ENCODE data around the gene DOLK. TPM values are rescaled to one million over a fixed set of nuclear protein-coding genes. Genes with fewer than 3 reads are reported as not detected.

DOLK gene
- total RNA-seq, 2 donors from 2014 or later = 8.0 to 12.2 TPM

DNA sequence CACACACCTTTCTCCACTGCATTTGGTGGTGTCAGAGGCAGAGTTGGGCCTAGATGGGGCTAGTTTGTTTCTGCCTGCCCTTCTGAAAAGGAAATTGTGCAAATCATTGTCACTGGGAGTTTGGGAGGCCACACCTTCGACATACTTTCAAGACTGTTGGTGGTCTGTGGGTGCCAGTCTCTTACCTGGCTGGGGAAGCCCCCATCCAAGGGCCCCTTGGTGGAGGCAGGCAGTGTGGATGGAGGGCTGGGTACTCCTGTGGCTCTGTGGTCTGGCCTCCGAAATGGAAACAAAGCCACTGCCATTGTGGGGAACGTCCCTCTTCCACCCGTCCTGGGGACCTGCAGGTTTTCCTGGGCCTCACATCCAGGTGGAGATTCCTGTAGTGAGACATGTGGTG is 37.5 kb downstream of the DOLK start:
- H3K36me3 ChIP-seq (replicated peaks in 1 of 2; ENCODE audit: insufficient read depth in 1 of 2, low read depth in 2 of 2) = peaks cover 6 to 13% of the 10 kb centered on the region in 2 donors
- no peaks in the 10 kb centered on the region for H3K27me3 ChIP-seq
- no peaks in the 10 kb centered on the region for H3K9me3 ChIP-seq
- TF ChIP-seq POLR2A (IDR thresholded peaks at IDR 0.05) (no peak), CTCF (IDR thresholded peaks at IDR 0.05) (no peak)
- no peak overlapping the region for H3K4me3 ChIP-seq
- peaks cover 39% of the 10 kb centered on the region for H3K4me1 ChIP-seq
- no peak overlapping the region for H3K27ac ChIP-seq
- ATAC-seq (no peak), DNase-seq (no peak)
- intact Hi-C loops (cut with DNase I) = no loop called here
- WGBS, 2 donors = 75 to 82% methylated on average over 4 of the region's 4 CpGs

GRCh38 chr9:128908372-128908771 is 39.0 kb downstream of the DOLK start:
- intact Hi-C loops (cut with DNase I) = no loop called here
- H3K4me3 ChIP-seq = no peak overlapping the region
- H3K4me1 ChIP-seq = peaks cover 24% of the 10 kb centered on the region
- DNase-seq (no peak), ATAC-seq (no peak)
- no peaks in the 10 kb centered on the region for H3K9me3 ChIP-seq
- H3K27ac ChIP-seq = no peak overlapping the region
- H3K27me3 ChIP-seq = no peaks in the 10 kb centered on the region
- 91 to 93% methylated on average over 4 to 14 of the region's 24 CpGs for WGBS, 2 donors
- TF ChIP-seq POLR2A (IDR thresholded peaks at IDR 0.05) (no peak), CTCF (IDR thresholded peaks at IDR 0.05) (no peak)
- peaks cover 6 to 13% of the 10 kb centered on the region in 2 donors for H3K36me3 ChIP-seq (replicated peaks in 1 of 2; ENCODE audit: insufficient read depth in 1 of 2, low read depth in 2 of 2)

DNA sequence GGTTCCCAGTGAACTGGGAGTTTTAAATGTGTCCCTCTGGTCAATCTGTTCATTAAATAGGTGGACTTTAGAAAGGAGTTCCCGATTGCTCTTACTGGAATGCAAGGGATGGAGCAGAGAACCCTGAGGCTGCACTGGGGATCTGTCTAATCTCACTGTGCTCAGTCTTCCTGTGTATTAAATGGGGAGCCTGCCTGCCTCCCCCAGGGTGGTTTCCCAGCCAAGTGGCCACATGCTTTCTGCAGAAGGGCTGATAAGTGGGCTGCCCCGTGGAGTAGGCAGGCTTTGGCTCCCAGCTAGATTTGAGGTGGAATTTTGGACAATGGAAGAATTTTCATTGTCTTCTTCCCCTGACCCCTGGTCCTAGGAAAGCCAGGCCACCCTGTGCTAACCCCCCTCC is 40.7 kb downstream of the DOLK start:
- no peak overlapping the region for H3K27ac ChIP-seq
- no peak for ATAC-seq
- 17 to 42% methylated on average over 2 of the region's 2 CpGs for whole genome bisulfite sequencing, 2 donors
- no peak for DNase-seq
- no peak overlapping the region for H3K4me3 ChIP-seq
- H3K4me1 ChIP-seq = peaks cover 16% of the 10 kb centered on the region
- peaks cover 6 to 13% of the 10 kb centered on the region in 2 donors for H3K36me3 ChIP-seq (replicated peaks in 1 of 2; ENCODE audit: insufficient read depth in 1 of 2, low read depth in 2 of 2)
- no peaks in the 10 kb centered on the region for H3K9me3 ChIP-seq
- H3K27me3 ChIP-seq = no peaks in the 10 kb centered on the region
- no peak for TF ChIP-seq CTCF (IDR thresholded peaks at IDR 0.05)
- TF ChIP-seq POLR2A (IDR thresholded peaks at IDR 0.05) = no peak
- intact Hi-C loops (cut with DNase I) = no loop called here

DNA sequence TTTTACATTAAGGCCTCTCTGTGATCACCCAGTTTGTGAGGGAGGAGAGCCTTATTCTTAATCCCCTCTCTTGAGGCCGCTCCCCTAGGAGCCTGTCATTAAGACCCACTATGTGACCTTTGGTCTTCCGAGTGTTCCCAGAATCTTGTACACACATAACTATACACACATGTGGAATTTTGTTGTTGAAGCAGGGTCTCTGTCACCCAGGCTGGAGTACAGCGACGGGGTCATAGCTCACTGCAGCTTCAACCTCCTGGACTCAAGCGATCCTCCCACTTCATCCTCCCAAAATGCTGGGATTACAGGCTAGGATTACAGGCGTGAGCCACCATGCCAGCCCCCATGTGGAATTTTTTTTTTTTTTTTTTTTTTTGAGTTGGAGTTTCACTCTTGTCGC is 41.4 kb downstream of the DOLK start:
- ATAC-seq (no peak), DNase-seq (no peak)
- Histone ChIP-seq H3K27ac (no peak overlapping the region), H3K27me3 (no peaks in the 10 kb centered on the region), H3K9me3 (no peaks in the 10 kb centered on the region), H3K4me3 (no peak overlapping the region), H3K36me3 (replicated peaks in 1 of 2; ENCODE audit: insufficient read depth in 1 of 2, low read depth in 2 of 2) (peaks cover 6 to 13% of the 10 kb centered on the region in 2 donors), H3K4me1 (peaks cover 8% of the 10 kb centered on the region)
- no peak for TF ChIP-seq POLR2A (IDR thresholded peaks at IDR 0.05)
- no peak for TF ChIP-seq CTCF (IDR thresholded peaks at IDR 0.05)
- intact Hi-C loops (cut with DNase I) = no loop called here
- WGBS, 2 donors = 86 to 94% methylated on average over 7 of the region's 7 CpGs

- DNase-seq (no peak), ATAC-seq (no peak)
- WGBS, 2 donors = 92 to 95% methylated on average over 10 of the region's 10 CpGs
- H3K9me3 ChIP-seq = no peaks in the 10 kb centered on the region
- H3K4me3 ChIP-seq = no peak overlapping the region
- H3K4me1 ChIP-seq = peaks cover 6% of the 10 kb centered on the region
- no peak overlapping the region for H3K27ac ChIP-seq
- H3K36me3 ChIP-seq (replicated peaks in 1 of 2; ENCODE audit: insufficient read depth in 1 of 2, low read depth in 2 of 2) = peaks cover 6 to 13% of the 10 kb centered on the region in 2 donors
- intact Hi-C loops (cut with DNase I) = no loop called here
- TF ChIP-seq CTCF (IDR thresholded peaks at IDR 0.05) (no peak), POLR2A (IDR thresholded peaks at IDR 0.05) (no peak)
- H3K27me3 ChIP-seq = no peaks in the 10 kb centered on the region
Measured at GRCh38 chr9:128903871-128904620, 43.4 kb downstream of the DOLK start.

Measured in body of pancreas (tissue), 4 donors.